Retinal pigment epithelial cell (primary cell): ENCODE results near the gene GM2A.
"Not testable (repeated sequence)": the region's sequence is repeated elsewhere in the genome, so short reads cannot be mapped to it uniquely, and the experiment has no call there.

Source experiments
- DNase-seq: peaks from one replicate; pipeline ENCODE4 v3.0.0-alpha.2; 2010; ENCODE audit warnings: low read depth
- H3K4me3 ChIP-seq: 2 replicates; pipeline ENCODE4 v1.5.1; 2011; ENCODE audit warnings: mild to moderate bottlenecking, low read length, control low read depth, moderate library complexity
- CTCF ChIP-seq: conservative IDR thresholded peaks from 2 replicates; pipeline ENCODE4 v1.5.1; 2011; ENCODE audit warnings: low read depth, low read length, control low read depth, inconsistent platforms

GM2A gene

DNA sequence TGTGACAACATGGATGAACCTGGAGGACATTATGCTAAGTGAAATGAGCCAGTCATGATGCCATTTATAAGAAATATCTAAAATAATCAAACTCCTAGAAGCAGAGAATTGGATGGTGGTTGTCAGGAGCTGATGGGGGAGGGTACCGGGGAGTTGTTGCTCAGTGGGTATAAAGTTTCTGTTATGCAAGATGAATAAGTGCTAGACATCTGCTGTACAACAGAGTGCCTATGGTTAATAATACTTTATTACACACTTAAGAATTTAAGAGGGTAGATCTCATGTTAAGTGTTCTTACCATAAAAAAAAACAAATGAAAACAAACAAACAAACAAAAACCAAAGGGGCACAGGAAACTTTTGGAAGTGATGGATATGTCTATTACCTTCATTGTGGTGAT, 16.1 kb upstream of the GM2A start:
- DNase-seq = no peak
- no peak for TF ChIP-seq CTCF
- H3K4me3 ChIP-seq = no peak overlapping the region

DNA sequence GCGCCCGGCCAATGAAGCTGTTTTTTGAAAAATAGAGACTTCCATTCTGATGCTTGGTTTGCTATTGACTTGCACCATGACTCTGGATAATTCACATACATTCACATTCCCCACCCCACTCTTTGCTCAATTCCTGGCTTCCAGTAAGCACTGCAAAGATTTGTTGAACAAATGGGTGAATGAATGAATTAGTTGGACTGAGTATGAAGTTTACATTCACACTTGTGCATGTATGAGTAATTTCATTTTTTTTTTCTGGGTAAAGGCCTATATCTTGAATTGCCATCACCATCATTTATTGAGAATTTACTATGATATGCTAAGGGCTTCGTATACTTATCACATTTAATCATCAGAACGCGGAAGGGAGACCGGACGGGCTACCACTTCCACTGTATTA, 15.3 kb upstream of the GM2A start:
- no peak for TF ChIP-seq CTCF
- H3K4me3 ChIP-seq = no peak overlapping the region
- DNase-seq = no peak

GRCh38 chr5:151238303-151238741, 14.7 kb upstream of the GM2A start:
- no peak overlapping the region for H3K4me3 ChIP-seq
- no peak for TF ChIP-seq CTCF

DNA sequence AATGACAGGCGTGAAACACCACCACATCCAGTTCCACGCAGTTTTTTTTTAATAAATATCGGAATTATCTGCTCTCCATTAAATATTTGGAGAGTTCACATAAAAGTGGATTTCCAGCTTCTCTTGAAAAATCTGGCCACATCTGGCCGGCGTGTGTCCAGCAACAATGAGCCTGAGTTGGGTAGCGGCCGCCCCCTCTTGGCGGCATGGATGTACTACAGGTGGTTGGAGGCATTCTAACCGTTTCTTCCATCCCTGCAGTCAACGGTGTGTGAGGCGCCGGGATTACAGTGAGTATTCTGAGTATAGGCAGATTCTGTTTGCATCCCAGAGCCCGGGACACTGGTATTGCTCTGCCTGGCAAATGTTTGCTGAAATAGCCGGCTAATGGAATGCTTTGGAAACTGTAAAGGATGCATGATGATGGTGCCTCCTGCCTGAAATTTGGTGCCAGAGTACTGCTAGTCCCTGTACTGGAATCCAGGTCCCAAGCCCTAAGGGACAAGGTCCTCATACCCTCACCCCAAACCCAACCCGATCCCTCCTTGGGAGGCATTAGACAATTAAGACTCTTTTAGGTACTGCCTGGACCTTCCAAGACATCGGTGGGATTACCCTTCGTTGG, 13.6 kb upstream of the GM2A start:
- DNase-seq = no peak
- TF ChIP-seq CTCF = peak; percentile 71
- H3K4me3 ChIP-seq = no peak overlapping the region

More at GRCh38 chr5:151238303-151238741, 14.7 kb upstream of the GM2A start:
- DNase-seq = no peak

GRCh38 chr5:151240268-151240835, 12.6 kb upstream of the GM2A start:
- H3K4me3 ChIP-seq, DNase-seq: not testable (repeated sequence)

DNA sequence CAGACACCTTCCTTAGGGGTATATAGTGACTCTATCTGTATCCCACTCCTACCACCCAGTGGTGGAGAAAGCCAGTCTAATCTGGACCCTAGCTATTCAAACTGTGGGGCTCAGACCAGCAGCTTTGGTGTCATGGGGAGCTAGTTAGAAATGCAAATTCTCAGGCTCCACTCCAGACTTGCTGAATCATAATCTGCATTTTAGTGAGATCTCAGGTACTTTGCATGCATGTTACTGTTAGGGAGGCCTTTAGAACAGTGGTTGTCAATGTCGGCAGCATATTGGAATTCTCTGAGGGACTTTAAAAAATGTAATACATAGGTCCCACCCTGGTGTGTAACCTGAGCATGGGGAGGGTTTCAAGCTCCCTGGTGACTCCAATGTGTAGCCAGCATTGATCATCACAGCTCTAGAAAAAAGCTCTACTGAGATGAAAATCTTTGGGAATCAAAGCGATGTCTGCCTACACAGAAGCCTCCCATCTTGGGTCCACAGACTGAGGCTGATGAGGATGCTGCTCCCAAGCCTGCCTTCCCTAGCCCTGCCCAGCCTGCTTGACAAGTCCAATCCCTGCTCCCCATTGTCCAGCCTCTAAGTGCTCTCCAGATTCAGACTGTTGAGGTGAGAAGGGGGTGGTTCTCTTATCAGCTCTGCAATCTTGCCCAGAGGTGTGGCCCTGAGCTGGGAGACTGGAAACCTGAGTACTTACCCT, 11.9 kb upstream of the GM2A start:
- DNase-seq = no peak
- no peak overlapping the region for H3K4me3 ChIP-seq
- TF ChIP-seq CTCF = no peak

GRCh38 chr5:151243127-151243526, 9.9 kb upstream of the GM2A start:
- no peak overlapping the region for H3K4me3 ChIP-seq
- no peak for TF ChIP-seq CTCF
- no peak for DNase-seq
